ENCODE results near the gene CDC42. TPM values are rescaled to one million over a fixed set of nuclear protein-coding genes. Genes with fewer than 3 reads are reported as not detected.
"Not testable (repeated sequence)": the region's sequence is repeated elsewhere in the genome, so short reads cannot be mapped to it uniquely, and the experiment has no call there.

Gene CDC42
- total RNA-seq, 4 donors from 2014 or later: 108 to 223 (median 200) TPM

DNA sequence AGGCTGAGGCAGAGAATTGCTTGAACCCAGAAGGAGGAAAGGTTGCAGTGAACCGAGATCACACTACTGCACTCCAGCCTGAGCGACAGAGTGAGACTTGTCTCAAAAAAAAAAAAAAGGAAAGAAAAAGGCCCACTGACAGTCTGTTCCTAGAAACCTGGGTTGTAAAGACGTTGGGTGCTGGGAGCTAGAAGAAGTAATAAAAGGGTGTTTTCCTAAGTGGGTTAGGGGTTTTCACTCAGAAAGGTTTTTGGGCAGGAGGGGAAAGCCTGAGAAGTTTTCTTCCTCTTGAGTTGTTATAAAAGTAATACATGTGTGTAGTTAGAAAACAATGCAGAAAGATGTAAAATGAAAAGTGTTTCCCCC, 25.6 kb upstream of the CDC42 start:
- peaks cover 26% of the 10 kb centered on the region for H3K4me1 ChIP-seq
- TF ChIP-seq POLR2AphosphoS5 (IDR thresholded peaks at IDR 0.05) (no peak), EP300 (IDR thresholded peaks at IDR 0.05) (no peak), POLR2A (IDR thresholded peaks at IDR 0.05) (no peak)
- TF ChIP-seq, protein P1, sequence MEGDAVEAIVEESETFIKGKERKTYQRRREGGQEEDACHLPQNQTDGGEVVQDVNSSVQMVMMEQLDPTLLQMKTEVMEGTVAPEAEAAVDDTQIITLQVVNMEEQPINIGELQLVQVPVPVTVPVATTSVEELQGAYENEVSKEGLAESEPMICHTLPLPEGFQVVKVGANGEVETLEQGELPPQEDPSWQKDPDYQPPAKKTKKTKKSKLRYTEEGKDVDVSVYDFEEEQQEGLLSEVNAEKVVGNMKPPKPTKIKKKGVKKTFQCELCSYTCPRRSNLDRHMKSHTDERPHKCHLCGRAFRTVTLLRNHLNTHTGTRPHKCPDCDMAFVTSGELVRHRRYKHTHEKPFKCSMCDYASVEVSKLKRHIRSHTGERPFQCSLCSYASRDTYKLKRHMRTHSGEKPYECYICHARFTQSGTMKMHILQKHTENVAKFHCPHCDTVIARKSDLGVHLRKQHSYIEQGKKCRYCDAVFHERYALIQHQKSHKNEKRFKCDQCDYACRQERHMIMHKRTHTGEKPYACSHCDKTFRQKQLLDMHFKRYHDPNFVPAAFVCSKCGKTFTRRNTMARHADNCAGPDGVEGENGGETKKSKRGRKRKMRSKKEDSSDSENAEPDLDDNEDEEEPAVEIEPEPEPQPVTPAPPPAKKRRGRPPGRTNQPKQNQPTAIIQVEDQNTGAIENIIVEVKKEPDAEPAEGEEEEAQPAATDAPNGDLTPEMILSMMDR (IDR thresholded peaks at IDR 0.05): no peak
- no peak for DNase-seq (ENCODE audit: low spot score in 2 of 2)

DNA sequence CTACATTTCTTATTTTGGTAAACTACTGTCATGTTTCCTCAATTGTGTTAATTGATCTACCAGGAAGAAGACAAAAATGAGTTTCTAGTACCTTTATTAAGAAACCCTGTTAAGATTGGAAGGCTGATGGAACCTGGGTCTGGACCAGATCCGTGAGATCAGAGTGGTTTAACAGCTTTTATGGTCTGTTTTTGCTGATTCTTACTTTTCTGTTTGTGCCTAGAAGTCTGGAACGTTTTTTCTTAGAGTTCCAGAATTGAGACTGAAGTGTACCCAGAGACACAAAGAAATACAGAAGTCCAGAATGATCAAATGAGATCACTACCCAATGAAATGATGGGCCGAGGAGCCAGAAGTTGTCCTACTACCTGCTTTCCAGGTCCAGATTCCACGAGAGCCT, 22.5 kb upstream of the CDC42 start:
- Histone ChIP-seq H3K27ac (no peak overlapping the region), H3K36me3 (peaks cover 3% of the 10 kb centered on the region), H3K4me1 (peaks cover 13% of the 10 kb centered on the region), H3K4me3 (no peak overlapping the region), H3K9me3 (no peaks in the 10 kb centered on the region), H3K27me3 (no peaks in the 10 kb centered on the region)
- 76% methylated on average over 4 of the region's 4 CpGs for WGBS
- TF ChIP-seq EP300 (IDR thresholded peaks at IDR 0.05) (no peak), POLR2AphosphoS5 (IDR thresholded peaks at IDR 0.05) (no peak), POLR2A (IDR thresholded peaks at IDR 0.05) (no peak)
- TF ChIP-seq, protein P1 (IDR thresholded peaks at IDR 0.05): no peak
- DNase-seq (ENCODE audit: low spot score in 2 of 2): no peak

More for the DNA sequence above, 25.6 kb upstream of the CDC42 start:
- Histone ChIP-seq H3K36me3 (peaks cover 3% of the 10 kb centered on the region), H3K4me3 (no peak overlapping the region), H3K27ac (no peak overlapping the region), H3K9me3 (no peaks in the 10 kb centered on the region), H3K27me3 (no peaks in the 10 kb centered on the region)
- WGBS: 74% methylated on average over 3 of the region's 3 CpGs

DNA sequence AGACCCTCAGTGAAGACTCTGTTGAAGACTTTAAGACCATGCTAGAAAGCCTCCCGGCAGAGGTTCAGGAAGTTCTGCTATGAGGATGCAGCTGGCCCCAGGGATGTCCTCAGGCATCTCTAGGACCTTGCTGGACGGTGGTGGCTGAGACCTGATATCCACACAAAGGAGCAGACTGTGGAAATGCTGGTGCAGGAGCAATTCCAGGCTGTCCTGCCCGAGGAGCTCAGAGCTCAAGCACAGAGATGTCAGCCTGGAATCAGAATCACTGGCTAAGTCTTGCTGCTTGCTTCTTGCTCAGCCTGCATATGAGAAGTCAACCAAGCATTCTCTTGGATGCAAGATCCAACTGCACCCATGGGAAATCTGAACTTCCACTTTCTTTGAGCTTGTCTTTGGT, 22.0 kb upstream of the CDC42 start:
- H3K27ac ChIP-seq: no peak overlapping the region
- H3K4me3 ChIP-seq: no peak overlapping the region
- H3K27me3 ChIP-seq: no peaks in the 10 kb centered on the region
- peaks cover 13% of the 10 kb centered on the region for H3K4me1 ChIP-seq
- H3K9me3 ChIP-seq: no peaks in the 10 kb centered on the region
- DNase-seq (ENCODE audit: low spot score in 2 of 2): no peak
- H3K36me3 ChIP-seq: peaks cover 3% of the 10 kb centered on the region
- WGBS: no CpG with 5 or more reads among the region's 3 CpGs
- no peak for TF ChIP-seq POLR2A (IDR thresholded peaks at IDR 0.05)
- TF ChIP-seq, protein P1 (IDR thresholded peaks at IDR 0.05): no peak
- no peak for TF ChIP-seq EP300 (IDR thresholded peaks at IDR 0.05)
- TF ChIP-seq POLR2AphosphoS5 (IDR thresholded peaks at IDR 0.05): no peak

DNA sequence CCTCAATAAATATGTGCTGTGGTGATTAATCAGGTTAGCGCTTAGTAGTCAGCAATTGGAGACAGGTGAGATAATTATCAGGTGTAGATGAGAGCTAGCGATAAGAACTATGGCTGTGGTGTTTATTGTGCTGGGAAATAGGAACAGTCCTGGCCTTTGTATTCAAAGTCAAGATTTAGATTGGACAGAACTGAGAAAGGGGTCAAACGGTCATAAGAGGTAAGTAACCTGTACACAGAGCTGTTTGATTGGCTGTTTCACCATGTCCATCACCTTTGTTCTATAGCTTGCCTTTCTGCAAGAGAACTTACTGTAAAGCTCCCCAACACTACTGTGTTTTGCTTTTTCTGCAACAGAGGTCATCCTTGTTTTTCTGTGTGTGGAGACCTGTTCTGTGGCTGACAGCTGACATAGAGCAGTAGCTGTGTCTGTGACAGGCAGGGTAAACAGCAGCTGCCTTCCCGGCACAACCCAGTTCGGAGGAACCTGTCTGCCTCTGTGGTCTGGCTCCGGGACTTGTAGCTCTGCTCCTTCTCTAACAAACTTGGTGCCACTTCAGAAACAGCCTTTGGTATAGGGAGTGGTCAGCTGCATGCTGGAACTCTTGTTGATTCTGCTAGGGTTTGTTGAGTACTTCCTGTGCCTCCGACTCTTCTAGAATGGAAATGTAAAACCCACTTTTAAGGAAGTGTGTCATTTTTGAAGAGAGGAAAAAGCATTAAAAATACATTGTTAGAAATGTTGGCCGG, 21.1 kb upstream of the CDC42 start:
- peak overlapping the region; percentile 23 for H3K27ac ChIP-seq
- H3K36me3 ChIP-seq: peaks cover 3% of the 10 kb centered on the region
- no peaks in the 10 kb centered on the region for H3K27me3 ChIP-seq
- DNase-seq (ENCODE audit: low spot score in 2 of 2): no peak
- no peak overlapping the region for H3K4me3 ChIP-seq
- H3K4me1 ChIP-seq: peaks cover 9% of the 10 kb centered on the region
- no peaks in the 10 kb centered on the region for H3K9me3 ChIP-seq
- no peak for TF ChIP-seq POLR2A (IDR thresholded peaks at IDR 0.05)
- TF ChIP-seq EP300 (IDR thresholded peaks at IDR 0.05): no peak
- no peak for TF ChIP-seq POLR2AphosphoS5 (IDR thresholded peaks at IDR 0.05)
- TF ChIP-seq, protein P1 (IDR thresholded peaks at IDR 0.05): no peak
- 63% methylated on average over 8 of the region's 8 CpGs for WGBS

DNA sequence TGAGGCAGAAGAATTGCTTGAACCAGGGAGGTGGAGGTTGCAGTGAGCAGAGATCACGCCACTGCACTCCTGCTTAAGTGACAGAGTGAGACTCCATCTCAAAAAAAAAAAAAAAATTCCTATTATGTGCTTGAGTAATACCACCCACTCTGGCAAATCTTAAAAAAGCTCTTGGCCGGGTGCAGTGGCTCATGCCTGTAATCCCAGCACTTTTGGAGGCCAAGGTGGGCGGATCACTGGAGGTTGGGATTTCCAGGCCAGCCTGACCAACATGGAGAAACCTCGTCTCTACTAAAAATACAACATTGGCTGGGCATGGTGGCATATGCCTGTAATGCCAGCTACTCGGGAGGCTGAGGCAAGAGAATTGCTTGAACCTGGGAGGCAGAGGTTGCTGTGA, 17.7 kb upstream of the CDC42 start:
- peaks cover 35% of the 10 kb centered on the region for H3K4me1 ChIP-seq
- not testable (repeated sequence) for H3K27me3 ChIP-seq; H3K27ac ChIP-seq; H3K9me3 ChIP-seq; H3K36me3 ChIP-seq; DNase-seq (ENCODE audit: low spot score in 2 of 2); H3K4me3 ChIP-seq
- 78% methylated on average over 5 of the region's 5 CpGs for WGBS

DNA sequence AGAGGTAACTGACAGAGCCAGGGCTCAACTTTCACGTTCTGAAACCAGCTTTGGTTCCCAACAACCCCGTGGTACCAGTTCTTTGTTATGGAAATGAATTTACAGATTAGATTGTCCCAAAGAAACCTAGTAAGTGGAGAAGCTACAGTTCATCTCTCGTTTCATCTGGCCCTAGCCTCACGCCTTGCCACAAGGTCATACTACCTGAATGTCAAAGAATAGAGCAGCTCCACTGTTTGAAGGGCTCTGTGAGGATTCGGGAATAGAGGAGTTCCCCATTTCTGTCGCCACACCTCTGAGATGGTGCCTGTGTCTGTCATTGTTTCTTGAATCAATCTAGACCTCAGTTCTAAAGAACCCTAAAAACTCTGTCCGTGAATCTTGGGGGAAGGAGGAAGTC, 15.0 kb upstream of the CDC42 start:
- WGBS: 56% methylated on average over 7 of the region's 7 CpGs
- H3K36me3 ChIP-seq: no peaks in the 10 kb centered on the region
- peaks cover 52% of the 10 kb centered on the region for H3K4me1 ChIP-seq
- no peak overlapping the region for H3K4me3 ChIP-seq
- H3K27ac ChIP-seq: no peak overlapping the region
- DNase-seq (ENCODE audit: low spot score in 2 of 2): no peak
- TF ChIP-seq, protein P1 (IDR thresholded peaks at IDR 0.05): no peak
- TF ChIP-seq POLR2A (IDR thresholded peaks at IDR 0.05): no peak
- TF ChIP-seq POLR2AphosphoS5 (IDR thresholded peaks at IDR 0.05): no peak
- no peak for TF ChIP-seq EP300 (IDR thresholded peaks at IDR 0.05)
- H3K27me3 ChIP-seq: no peaks in the 10 kb centered on the region
- H3K9me3 ChIP-seq: no peaks in the 10 kb centered on the region

All from suprapubic skin (tissue), 4 donors.